Astrocyte of the cerebellum (primary cell): ENCODE data around the gene TSPAN5.
"Not testable (repeated sequence)": the region's sequence is repeated elsewhere in the genome, so short reads cannot be mapped to it uniquely, and the experiment has no call there.

Experiments used
- DNase-seq: peaks from one replicate; pipeline ENCODE4 v3.0.0-alpha.2; 2011; ENCODE audit warnings: low read depth
- H3K4me3 ChIP-seq: 2 replicates; pipeline ENCODE4 v1.5.1; 2011; ENCODE audit warnings: mild to moderate bottlenecking, low read depth, low read length, moderate library complexity
- CTCF ChIP-seq: IDR thresholded peaks from 2 replicates; pipeline ENCODE4 v1.5.1; 2012; ENCODE audit warnings: low read length, low read depth, moderate library complexity, mild to moderate bottlenecking; ENCODE audit errors: missing control alignments
- in situ Hi-C: cut with HindIII; loops from 2 replicates; pipeline ENCODE4 v1.10.0; 2017; ENCODE audit warnings: low sequenced_read_pairs

The TSPAN5 gene

GRCh38 chr4:98466868-98467599, 191.4 kb downstream of the TSPAN5 start:
- DNase-seq, result no peak
- no peak overlapping the region for H3K4me3 ChIP-seq
- TF ChIP-seq CTCF, result no peak
- in situ Hi-C loops, result no loop called here

- DNase-seq, result no peak
- no peak overlapping the region for H3K4me3 ChIP-seq
- no peak for TF ChIP-seq CTCF
- in situ Hi-C loops, result no loop called here
These were observed 195.9 kb downstream of the TSPAN5 start for GRCh38 chr4:98462487-98462886.

GRCh38 chr4:98461121-98461865, 197.1 kb downstream of the TSPAN5 start:
- DNase-seq, in situ Hi-C loops: not testable (repeated sequence)

GRCh38 chr4:98457422-98457821, 201.0 kb downstream of the TSPAN5 start:
- DNase-seq, H3K4me3 ChIP-seq, in situ Hi-C loops: not testable (repeated sequence)

More at GRCh38 chr4:98461121-98461865, 197.1 kb downstream of the TSPAN5 start:
- not testable (repeated sequence) for H3K4me3 ChIP-seq

GRCh38 chr4:98452091-98452490, 206.3 kb downstream of the TSPAN5 start:
- no peak for TF ChIP-seq CTCF
- DNase-seq, result no peak
- H3K4me3 ChIP-seq, result no peak overlapping the region
- in situ Hi-C loops, result no loop called here

GRCh38 chr4:98448908-98449307, 209.5 kb downstream of the TSPAN5 start:
- no peak overlapping the region for H3K4me3 ChIP-seq
- TF ChIP-seq CTCF, result no peak
- in situ Hi-C loops, result no loop called here
- no peak for DNase-seq

GRCh38 chr4:98447648-98448047, 210.8 kb downstream of the TSPAN5 start:
- no peak for DNase-seq
- H3K4me3 ChIP-seq, result no peak overlapping the region
- TF ChIP-seq CTCF, result no peak
- in situ Hi-C loops, result no loop called here
